ENCODE measurements around the gene TSPAN8.

The TSPAN8 gene

DNA sequence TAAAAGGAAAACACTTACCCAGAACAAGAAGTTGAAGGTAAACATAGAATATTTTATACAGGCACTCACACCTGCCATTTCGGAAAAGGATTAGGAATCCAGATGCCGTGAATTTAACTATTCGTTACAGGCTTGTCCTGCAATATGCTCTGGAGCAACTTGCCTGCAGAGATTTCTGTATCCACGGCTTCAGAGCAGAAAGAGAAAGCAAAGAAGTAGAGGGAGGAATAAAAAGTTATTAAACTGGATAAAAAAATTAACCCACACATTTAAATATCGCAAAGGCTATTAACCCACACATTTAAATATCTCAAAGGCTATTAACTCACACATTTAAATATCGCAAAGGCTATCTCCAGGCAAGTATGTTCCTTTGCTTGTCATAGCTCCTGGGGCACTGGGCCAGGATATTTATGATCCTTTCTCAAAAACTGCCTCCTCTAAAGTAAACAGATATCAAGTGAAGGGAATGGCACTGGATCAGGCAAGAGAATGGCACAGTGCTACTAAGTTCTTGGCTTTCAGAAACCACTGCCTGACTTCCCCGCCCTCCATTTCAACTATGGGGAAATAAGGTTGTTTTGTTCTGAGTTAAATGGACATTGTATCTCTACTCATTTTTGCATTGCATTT is at the start of gene TSPAN8:
TSPAN8 (minus strand) TSS at position 399 of the 633 bp plus-strand sequence; CDS start at position 78, 321 bp downstream.
- no peak for TF ChIP-seq ZFX (IDR thresholded peaks at IDR 0.05)
- H3K27ac ChIP-seq: no peak within 1 kb of the TSS

DNA sequence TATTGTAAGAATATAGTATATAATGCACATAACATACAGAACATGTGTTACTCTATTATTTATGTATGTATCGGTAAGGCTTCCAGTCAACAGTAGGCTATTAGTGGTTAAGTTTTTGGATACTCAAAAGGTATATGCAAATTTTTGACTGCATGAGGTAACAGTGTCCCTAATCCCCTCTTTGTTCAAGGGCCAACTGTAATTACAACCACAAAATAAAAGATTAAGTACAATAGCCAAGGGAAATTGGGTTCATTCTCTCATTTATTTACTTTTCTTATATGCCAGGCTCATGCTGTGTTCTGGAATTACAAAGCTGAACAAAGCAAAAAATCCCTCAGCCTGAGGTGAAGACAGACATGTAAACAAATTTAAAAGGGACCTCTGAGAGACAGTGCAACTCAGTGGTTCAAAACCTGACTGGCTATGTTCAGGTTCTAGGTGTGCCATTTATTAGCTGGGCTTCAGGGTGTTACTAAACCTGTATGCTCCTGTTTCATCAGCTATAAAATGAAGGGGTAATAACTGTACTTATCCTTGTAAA is 43.4 kb upstream of the TSPAN8 start:
- no peak for TF ChIP-seq ZFX (IDR thresholded peaks at IDR 0.05)
- TF ChIP-seq, protein P1, sequence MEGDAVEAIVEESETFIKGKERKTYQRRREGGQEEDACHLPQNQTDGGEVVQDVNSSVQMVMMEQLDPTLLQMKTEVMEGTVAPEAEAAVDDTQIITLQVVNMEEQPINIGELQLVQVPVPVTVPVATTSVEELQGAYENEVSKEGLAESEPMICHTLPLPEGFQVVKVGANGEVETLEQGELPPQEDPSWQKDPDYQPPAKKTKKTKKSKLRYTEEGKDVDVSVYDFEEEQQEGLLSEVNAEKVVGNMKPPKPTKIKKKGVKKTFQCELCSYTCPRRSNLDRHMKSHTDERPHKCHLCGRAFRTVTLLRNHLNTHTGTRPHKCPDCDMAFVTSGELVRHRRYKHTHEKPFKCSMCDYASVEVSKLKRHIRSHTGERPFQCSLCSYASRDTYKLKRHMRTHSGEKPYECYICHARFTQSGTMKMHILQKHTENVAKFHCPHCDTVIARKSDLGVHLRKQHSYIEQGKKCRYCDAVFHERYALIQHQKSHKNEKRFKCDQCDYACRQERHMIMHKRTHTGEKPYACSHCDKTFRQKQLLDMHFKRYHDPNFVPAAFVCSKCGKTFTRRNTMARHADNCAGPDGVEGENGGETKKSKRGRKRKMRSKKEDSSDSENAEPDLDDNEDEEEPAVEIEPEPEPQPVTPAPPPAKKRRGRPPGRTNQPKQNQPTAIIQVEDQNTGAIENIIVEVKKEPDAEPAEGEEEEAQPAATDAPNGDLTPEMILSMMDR (conservative IDR thresholded peaks at IDR 0.05): no peak

DNA sequence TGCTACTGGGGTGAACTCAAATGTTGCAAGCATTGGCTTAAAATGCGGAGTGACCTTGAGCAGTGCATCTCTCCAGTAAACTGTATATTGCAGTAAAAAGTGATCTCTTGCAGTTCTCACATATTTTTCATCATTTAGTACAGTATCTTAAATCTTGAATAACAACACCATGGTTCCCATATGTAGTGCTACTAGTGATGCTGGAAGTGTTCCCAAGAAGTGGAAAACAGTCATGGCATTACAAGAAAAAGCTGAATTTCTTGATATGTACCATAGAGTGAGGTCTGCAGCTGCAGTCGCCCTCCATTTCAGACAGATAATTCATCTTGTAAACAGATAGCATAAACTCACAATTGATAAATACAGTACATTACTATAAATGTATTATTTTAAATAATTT is 42.9 kb upstream of the TSPAN8 start:
- TF ChIP-seq, protein P1 (conservative IDR thresholded peaks at IDR 0.05): no peak
- no peak for TF ChIP-seq ZFX (IDR thresholded peaks at IDR 0.05)
- no peak overlapping the region for H3K27ac ChIP-seq

More for the DNA sequence above, 43.4 kb upstream of the TSPAN8 start:
- no peak overlapping the region for H3K27ac ChIP-seq

DNA sequence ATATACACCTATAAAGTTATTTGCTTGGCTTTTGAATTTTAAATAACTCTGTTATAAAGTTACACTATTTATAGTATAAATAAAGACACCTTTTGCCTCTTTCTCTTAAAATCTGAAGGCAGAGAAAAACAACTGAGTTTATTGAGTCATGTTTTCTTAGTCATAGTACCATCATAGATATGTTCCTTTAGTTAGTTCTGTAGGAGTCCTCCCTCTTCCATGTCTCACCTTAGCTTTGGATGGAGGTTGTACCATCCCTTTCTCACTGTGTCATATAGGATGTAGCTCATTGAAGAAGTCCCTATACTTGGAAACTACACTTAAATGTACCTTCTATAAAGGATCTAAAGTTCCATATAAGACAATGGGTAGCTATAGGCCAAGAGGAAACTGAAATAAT is 39.7 kb upstream of the TSPAN8 start:
- no peak overlapping the region for H3K27ac ChIP-seq
- TF ChIP-seq ZFX (IDR thresholded peaks at IDR 0.05): no peak
- TF ChIP-seq, protein P1 (conservative IDR thresholded peaks at IDR 0.05): no peak

DNA sequence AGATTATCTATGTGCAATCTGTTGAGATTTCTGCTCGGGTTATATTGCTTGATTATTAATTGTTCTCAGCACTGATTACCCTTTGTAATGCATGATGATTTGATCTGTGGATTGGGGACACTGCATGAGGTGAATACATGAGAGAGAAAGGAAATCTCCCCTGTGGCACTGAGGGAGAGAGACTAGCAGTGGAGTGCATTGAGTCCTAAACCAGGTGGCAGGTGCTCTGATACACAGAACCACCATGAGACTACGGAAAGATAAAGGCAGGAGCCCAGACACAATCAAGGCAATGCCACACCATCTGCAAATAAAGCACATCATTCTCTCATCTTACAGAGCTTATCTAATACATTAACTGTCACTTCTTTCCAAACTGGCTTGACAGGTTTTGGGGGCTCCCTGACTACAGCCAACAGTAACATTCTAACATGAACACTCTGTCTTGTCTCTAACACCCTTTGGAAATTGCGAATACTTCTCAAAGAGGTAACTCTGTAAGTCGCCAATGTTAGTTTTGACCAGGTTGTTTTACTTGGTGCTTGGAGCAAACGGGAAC is 37.6 kb upstream of the TSPAN8 start:
- no peak overlapping the region for H3K27ac ChIP-seq
- TF ChIP-seq, protein P1 (conservative IDR thresholded peaks at IDR 0.05): no peak
- TF ChIP-seq ZFX (IDR thresholded peaks at IDR 0.05): no peak

DNA sequence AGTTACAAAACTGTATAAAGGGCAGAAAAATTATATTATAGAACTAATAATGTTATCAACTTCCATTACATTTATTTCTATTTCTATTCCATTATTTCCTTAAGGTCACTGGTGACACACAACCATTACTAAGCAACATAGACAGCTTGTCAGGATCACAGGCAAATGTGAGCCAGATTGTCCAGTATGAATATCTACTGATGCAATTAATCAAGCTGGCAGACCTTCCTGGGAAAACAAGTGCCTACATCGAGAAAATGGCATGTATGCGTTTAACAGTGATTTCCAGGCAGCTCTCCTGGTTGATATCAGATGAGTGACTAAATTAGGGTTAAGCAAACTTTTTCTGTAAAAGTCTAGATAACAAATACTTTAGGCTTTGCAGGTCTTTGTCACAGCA is 36.9 kb upstream of the TSPAN8 start:
- TF ChIP-seq ZFX (IDR thresholded peaks at IDR 0.05): no peak
- TF ChIP-seq, protein P1 (conservative IDR thresholded peaks at IDR 0.05): no peak
- no peak overlapping the region for H3K27ac ChIP-seq

DNA sequence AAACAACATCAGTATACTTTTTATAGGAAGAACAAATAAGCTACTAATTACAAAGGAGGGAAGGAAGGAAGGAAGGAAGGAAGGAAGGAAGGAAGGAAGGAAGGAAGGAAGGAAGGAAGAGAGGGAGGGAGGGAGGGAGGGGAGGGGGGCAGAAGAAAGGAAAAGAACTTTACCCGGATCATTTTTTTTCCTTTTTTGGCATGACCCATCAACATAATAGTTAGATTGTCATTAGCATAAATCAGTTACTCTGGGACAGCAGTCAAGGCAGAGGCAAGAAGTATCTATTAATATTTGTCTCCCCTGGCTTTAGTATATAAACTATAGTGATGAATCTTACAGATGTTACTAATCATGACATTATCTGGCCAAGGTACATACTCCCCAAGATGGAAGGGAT is 35.2 kb upstream of the TSPAN8 start:
- no peak overlapping the region for H3K27ac ChIP-seq
- TF ChIP-seq, protein P1 (conservative IDR thresholded peaks at IDR 0.05): no peak
- TF ChIP-seq ZFX (IDR thresholded peaks at IDR 0.05): no peak
